Inflammatory macrophage treated with lipopolysaccharide for 1 hour (primary cell): Measurements from ENCODE around the gene SMAD4.

Experiments
- DNase-seq, 2 donors: peaks; one replicate each; pipeline ENCODE4 v3.0.0-alpha.2; 2020 to 2022

Gene SMAD4

GRCh38 chr18:51021226-51021965, 8.6 kb upstream of the SMAD4 start:
- no peak for DNase-seq

GRCh38 chr18:51025512-51025911, 4.5 kb upstream of the SMAD4 start:
- no peak for DNase-seq

- peak; percentile 49 to 83 for DNase-seq
Measured at GRCh38 chr18:51028201-51028805, 1.7 kb upstream of the SMAD4 start.

GRCh38 chr18:51029378-51029693, 677 bp upstream of the SMAD4 start:
- no peak for DNase-seq

GRCh38 chr18:51030537-51031258, 685 bp downstream of the SMAD4 start:
- DNase-seq = peak; percentile 60 to 66

GRCh38 chr18:51032193-51032592, 2.2 kb downstream of the SMAD4 start:
- no peak for DNase-seq

GRCh38 chr18:51037230-51037629, 7.2 kb downstream of the SMAD4 start:
- no peak for DNase-seq

GRCh38 chr18:51038110-51038509, 8.1 kb downstream of the SMAD4 start:
- peak; percentile 67 to 73 for DNase-seq

- peak; percentile 60 to 78 for DNase-seq
Measured at GRCh38 chr18:51039138-51040112, 9.4 kb downstream of the SMAD4 start.

- DNase-seq = no peak
Measured at GRCh38 chr18:51041677-51042352, 11.8 kb downstream of the SMAD4 start.

- no peak for DNase-seq
Measured at GRCh38 chr18:51044928-51045585, 15.0 kb downstream of the SMAD4 start.

- DNase-seq = no peak
Measured at GRCh38 chr18:51048190-51048589, 18.2 kb downstream of the SMAD4 start.

GRCh38 chr18:51049137-51049536, 19.1 kb downstream of the SMAD4 start:
- DNase-seq = no peak

- DNase-seq = peak; percentile 38 to 76
Measured at GRCh38 chr18:51051105-51051712, 21.2 kb downstream of the SMAD4 start.

GRCh38 chr18:51053814-51054213, 23.8 kb downstream of the SMAD4 start:
- no peak for DNase-seq

GRCh38 chr18:51054764-51055163, 24.8 kb downstream of the SMAD4 start:
- no peak for DNase-seq

- no peak for DNase-seq
Measured at GRCh38 chr18:51059969-51060368, 30.0 kb downstream of the SMAD4 start.

- no peak for DNase-seq
Measured at GRCh38 chr18:51064256-51064655, 34.2 kb downstream of the SMAD4 start.

- no peak for DNase-seq
Measured at GRCh38 chr18:51066273-51066672, 36.3 kb downstream of the SMAD4 start.

- DNase-seq = no peak
Measured at GRCh38 chr18:51068105-51068504, 38.1 kb downstream of the SMAD4 start.

- DNase-seq = no peak
Measured at GRCh38 chr18:51069885-51070284, 39.9 kb downstream of the SMAD4 start.
